Activated CD4-positive, alpha-beta T cell treated with anti-CD3 and anti-CD28 coated beads, Interleukin-2, Interleukin-4, amounts not matched to agents 100 ng/mL and 50 ng/mL, durations not matched to agents 16 hours and 8 hours (primary cell): Measurements from ENCODE around the gene MED15.
"Not testable (repeated sequence)": the region's sequence is repeated elsewhere in the genome, so short reads cannot be mapped to it uniquely, and the experiment has no call there.

ENCODE experiments used
- DNase-seq: peaks from one replicate; pipeline ENCODE4 v3.0.0-alpha.2; 2020; ENCODE audit warnings: low spot score

The MED15 gene

DNA sequence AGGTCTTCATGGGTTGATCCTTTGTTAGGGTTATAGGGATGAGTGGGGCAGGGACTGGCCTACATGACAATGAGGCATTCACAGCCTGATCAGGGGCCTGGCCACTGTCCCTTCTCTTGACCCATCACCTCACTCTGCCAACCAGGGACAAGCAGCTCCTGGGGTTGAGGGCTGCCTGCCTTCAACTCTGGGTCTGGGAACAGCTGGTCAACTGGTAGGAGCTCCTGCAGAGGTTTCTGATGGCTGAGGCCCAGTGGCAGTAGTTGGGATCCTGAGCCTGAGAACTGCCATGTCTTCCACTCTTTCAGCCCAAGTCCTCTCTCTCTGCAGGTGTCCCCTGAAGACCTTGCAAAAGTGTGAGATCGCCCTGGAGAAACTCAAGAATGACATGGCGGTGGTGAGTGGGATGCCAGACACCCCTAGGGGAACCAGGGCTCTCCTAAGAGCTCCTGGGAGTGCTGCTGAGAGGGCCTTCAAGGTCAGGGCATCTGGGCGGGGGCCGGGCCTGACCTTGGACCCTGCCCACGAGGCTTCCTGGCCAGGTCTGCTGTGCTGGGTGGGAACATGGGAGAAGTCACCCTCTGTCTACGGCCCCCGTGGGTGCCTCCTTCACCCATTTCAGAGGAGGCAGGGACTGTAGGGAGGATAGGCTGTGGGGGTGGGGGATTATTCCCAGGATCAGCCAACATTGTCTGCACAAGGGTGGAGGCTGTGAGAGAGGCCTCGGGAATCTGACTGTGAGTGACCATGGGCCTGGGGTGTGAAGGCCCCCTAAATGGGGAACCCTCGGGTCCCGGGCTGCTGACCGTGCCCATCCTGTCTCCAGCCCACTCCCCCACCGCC lies 76.8 kb downstream of the MED15 start:
- no peak for DNase-seq

GRCh38 chr22:20584872-20585638 lies 77.6 kb downstream of the MED15 start:
- DNase-seq: no peak

DNA sequence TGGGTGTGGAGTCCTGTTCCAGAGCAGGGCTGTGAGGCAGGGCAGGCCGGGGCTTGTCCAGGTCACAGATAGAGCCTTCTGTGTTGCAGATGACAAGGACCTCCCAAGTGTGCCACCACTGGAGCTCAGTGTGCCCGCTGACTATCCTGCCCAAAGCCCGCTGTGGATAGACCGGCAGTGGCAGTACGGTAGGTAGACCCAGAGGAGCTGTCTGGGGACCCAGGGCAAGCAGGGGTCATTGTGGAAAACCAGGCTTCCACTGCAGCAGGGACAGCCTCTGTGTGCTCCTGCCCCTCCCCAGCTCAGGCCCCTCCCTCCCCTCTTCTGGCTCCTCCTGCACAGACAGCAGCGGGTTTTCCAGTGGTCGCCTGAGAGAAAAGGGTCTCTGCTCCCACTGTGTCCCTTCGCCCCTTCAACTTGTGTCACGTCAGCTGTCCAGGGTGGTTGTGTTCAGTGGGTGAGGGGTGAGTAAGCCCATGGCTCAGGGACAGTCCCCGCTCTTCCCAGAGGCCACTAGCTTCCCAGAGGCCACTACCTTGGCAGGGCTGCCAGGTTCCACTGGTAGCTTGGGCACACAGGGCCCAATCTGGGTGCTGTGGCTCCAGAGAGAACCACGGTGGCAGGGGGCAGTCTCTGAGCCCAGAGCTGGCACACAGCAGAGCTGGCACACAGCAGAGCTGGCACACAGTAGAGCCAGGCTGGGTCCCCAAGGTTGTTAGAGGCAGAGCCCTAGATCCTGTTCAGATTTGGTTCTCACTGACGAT lies 78.4 kb downstream of the MED15 start:
- no peak for DNase-seq

DNA sequence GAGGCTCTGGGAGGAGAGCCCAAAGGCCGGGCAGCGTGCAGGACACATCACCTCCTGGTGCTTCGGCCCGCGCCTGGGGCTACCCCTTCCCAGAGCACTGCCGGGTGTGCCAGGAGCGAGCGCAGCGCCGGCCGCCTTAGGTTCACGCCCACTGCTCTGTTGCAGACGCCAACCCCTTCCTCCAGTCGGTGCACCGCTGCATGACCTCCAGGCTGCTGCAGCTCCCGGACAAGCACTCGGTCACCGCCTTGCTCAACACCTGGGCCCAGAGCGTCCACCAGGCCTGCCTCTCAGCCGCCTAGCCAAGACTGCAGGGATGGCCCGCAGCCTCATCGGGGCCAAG lies 79.0 kb downstream of the MED15 start:
- DNase-seq: no peak

DNA sequence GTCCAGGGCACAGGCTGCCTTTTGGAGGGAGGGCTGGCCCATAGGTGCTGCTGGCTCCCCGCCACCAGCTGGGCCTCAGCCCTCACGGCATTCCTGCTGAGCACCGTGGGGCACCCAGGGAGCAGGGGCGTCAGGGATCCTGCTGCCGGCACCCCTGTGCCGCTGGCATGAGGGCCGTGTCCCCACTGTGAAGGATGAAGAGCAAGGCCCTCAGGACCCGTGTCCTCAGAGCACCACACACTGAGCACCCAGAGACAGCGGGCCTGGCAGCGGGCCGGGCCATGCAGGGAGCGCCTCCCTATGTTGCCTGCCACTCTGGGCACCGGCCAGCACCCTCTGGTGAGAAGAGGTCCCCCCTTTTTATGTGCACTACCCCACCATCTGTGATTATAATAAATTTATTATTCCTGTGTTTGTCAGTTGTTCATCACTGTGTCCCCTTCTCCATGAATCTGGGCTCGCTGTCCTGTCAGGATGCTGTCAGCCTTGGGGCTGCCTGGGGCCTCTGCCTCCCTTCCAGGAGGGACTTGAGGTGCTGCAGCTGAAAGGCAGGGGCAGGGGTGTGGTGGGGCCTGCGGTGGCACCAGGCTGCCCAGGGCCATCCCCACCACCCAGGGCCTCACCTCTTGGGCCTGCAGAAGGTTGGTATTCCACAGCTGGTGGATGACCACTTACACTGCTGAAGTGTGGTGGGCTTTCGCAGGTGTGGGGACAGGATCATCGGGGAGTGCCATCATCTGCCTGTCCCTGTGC lies 80.0 kb downstream of the MED15 start:
- no peak for DNase-seq

DNA sequence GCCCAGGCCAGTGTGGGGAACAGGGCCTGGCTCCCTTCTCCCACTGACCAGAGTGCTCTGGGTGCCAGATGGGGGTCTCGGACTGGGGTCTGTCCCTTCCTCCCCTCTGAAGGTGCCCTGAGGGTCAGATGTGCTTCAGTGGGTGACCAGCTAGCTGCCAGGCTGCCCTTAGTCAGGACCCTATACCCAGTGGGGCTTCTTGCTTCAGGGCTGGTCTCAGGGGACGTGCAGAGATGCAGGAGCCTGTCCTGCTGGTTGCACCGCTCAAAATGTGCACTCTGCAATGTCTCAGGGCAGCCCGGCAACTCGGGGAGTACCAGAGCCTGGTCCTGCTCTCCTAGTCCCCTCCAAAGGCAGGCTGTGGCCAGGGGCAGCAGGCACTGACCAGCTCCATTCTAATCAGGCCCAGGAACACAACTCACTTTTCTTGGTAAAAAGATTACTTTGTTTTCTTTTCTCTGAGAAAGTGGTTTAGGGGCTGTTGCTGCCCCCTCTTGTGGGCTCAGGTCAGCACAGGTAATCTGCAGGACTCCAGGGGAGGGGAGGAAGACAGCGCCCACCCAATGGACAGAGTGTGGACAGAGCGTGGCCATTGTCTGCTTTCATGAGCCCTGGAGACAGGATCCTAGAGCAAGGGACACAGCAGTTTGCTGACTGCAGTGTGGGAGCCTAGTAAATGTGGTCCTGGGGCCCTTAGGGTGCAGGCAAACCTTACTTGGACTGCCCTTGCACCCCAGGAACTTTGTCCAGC lies 80.9 kb downstream of the MED15 start:
- DNase-seq: no peak

- no peak for DNase-seq
These were observed 81.6 kb downstream of the MED15 start for GRCh38 chr22:20588843-20589581.

DNA sequence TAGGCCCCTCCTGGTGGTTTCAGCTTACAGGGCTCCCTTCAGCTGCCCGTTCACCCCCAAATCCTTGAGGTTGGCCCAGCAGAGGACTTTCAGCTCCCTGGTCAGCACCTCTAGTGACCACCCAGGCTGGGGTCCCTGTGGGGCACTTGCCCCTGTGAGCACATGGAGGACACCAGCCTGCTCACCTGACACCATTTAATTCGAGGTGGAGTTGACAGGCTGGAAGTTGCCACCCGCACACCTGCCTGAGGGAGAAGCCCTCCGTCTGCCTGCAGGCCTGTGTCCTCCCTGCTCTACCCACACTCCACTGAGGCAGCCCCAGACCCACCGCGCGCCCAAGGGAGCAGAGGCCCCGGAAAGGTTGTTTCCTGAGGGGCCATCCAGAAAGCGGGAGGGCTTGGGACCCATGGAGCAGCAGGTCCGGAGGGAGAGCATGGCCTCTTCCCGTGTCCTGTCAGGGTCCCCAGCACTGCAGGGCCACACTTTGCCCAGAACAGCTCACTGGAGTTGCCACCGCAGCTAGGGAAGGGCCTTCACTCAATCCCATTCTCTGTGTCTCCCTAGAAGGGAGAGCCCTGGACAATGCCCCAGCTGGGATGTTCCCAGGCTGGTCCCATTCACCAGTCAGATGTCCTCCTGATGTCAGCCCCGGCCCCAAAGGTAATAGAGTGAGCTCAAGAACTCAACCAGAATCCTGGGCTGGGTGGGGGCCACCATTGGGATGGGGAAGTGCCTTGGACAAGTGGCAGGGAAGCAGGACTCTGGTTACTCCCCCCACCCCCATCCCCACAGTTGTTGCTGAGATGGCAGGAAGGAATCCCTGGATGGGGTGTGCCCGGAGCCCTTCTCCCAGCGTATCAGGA lies 82.4 kb downstream of the MED15 start:
- no peak for DNase-seq

GRCh38 chr22:20590477-20591294 lies 83.3 kb downstream of the MED15 start:
- no peak for DNase-seq

- DNase-seq: no peak
These were observed 83.9 kb downstream of the MED15 start for GRCh38 chr22:20591295-20591645.

GRCh38 chr22:20591660-20592310 lies 84.4 kb downstream of the MED15 start:
- DNase-seq: no peak

- not testable (repeated sequence) for DNase-seq
These were observed 86.6 kb downstream of the MED15 start for GRCh38 chr22:20594038-20594437.

GRCh38 chr22:20594486-20594885 lies 87.1 kb downstream of the MED15 start:
- DNase-seq: not testable (repeated sequence)

- no peak for DNase-seq
These were observed 88.1 kb downstream of the MED15 start for GRCh38 chr22:20595461-20595860.

- DNase-seq: no peak
These were observed 91.7 kb downstream of the MED15 start for GRCh38 chr22:20599117-20599516.

GRCh38 chr22:20600137-20600673 lies 92.8 kb downstream of the MED15 start:
- DNase-seq: no peak

DNA sequence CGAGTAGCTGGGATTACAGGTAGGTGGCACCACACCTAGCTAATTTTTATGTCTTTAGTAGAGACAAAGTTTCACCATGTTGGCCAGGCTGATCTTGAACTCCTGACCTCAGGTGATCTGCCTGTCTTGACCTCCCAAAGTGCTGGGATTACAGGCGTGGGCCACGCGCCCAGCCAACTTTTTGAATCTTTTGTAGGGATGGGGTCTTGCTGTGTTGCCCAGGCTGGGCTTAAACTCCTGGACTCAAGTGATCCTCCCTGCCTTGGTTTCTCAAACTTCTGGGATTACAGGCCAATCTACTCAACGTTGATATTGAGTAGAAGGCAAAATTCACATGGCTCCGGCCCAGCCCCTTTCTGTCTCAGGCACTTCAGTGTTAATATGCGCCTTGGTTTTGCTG lies 93.9 kb downstream of the MED15 start:
- DNase-seq: no peak

DNA sequence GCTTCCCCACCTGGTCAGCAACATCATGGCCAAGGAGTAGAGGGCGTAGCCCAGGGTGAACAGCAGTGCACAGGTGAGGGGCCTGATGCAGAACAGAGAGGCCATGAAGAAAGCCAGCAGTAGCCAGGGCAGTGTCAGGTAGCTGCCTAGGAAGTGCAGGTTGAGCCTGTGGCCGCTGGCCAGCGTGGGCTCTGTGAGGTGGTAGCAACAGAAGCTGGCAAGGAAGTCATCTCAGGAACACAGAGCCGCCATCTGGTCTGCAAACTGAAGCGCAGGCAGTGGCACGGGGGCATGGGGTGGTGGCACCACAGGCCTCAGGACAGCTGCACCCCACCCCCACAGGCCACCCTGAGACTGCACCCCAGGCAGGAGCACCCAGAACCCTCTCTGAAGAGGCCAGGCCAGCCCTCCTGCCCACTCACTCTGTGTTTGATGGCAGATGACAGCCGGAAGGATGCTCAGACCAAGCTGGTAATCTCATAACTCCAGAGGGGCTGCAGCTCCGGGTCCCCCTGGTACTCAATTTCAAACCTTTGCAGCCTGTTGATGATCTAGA lies 95.3 kb downstream of the MED15 start:
- no peak for DNase-seq
